Measurements from ENCODE around the gene OPALIN. TPM values are rescaled to one million over a fixed set of nuclear protein-coding genes. Genes with fewer than 3 reads are reported as not detected.

Gene OPALIN
- total RNA-seq, 1 experiment from 2014 or later = not detected

GRCh38 chr10:96346295-96346694 is 12.5 kb downstream of the OPALIN start:
- Histone ChIP-seq H3K27me3 (ENCODE audit: control insufficient read depth, insufficient read depth, low read length) (peaks cover 2% of the 10 kb centered on the region; the same call in 1 of the 2 replicates), H3K4me1 (ENCODE audit: control insufficient read depth, insufficient read depth, low read length) (no peaks in the 10 kb centered on the region), H3K27ac (ENCODE audit: low read length) (no peak overlapping the region), H3K9me3 (ENCODE audit: control insufficient read depth, insufficient read depth, low read depth, low read length) (peaks cover 13% of the 10 kb centered on the region; the same call in 1 of the 2 replicates), H3K4me3 (ENCODE audit: low read depth in 2 of 2, low read length in 2 of 2) (no peak overlapping the region), H3K36me3 (ENCODE audit: control insufficient read depth, insufficient read depth, low read length) (no peaks in the 10 kb centered on the region)
- intact Hi-C loops (cut with micrococcal nuclease; ENCODE audit: unreplicated experiment) = no loop called here
- in situ Hi-C loops (cut with HindIII; ENCODE audit: low pct_unique_long_range_greater_than_20kb, low sequenced_read_pairs) = no loop called here
- no peak for DNase-seq (ENCODE audit: low read depth, low spot score)
- POLR2A ChIA-PET = no interaction called here
- CTCF ChIA-PET = interaction anchor here (0.6 kb wide), 2 partner anchors 154 to 440 kb away, joined by 3 read pairs; no protein-coding TSS in a partner anchor
- TF ChIP-seq POLR2AphosphoS5 (IDR thresholded peaks at IDR 0.05; ENCODE audit: low read depth, low read length) = no peak
- TF ChIP-seq TCF7L2 (IDR thresholded peaks at IDR 0.05; ENCODE audit: low read depth, low read length) = no peak
- TF ChIP-seq, protein P1, sequence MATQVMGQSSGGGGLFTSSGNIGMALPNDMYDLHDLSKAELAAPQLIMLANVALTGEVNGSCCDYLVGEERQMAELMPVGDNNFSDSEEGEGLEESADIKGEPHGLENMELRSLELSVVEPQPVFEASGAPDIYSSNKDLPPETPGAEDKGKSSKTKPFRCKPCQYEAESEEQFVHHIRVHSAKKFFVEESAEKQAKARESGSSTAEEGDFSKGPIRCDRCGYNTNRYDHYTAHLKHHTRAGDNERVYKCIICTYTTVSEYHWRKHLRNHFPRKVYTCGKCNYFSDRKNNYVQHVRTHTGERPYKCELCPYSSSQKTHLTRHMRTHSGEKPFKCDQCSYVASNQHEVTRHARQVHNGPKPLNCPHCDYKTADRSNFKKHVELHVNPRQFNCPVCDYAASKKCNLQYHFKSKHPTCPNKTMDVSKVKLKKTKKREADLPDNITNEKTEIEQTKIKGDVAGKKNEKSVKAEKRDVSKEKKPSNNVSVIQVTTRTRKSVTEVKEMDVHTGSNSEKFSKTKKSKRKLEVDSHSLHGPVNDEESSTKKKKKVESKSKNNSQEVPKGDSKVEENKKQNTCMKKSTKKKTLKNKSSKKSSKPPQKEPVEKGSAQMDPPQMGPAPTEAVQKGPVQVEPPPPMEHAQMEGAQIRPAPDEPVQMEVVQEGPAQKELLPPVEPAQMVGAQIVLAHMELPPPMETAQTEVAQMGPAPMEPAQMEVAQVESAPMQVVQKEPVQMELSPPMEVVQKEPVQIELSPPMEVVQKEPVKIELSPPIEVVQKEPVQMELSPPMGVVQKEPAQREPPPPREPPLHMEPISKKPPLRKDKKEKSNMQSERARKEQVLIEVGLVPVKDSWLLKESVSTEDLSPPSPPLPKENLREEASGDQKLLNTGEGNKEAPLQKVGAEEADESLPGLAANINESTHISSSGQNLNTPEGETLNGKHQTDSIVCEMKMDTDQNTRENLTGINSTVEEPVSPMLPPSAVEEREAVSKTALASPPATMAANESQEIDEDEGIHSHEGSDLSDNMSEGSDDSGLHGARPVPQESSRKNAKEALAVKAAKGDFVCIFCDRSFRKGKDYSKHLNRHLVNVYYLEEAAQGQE (IDR thresholded peaks at IDR 0.05; ENCODE audit: insufficient read depth in 1 of 2, low read depth in 2 of 2, low read length in 1 of 2) = no peak
- no peak for TF ChIP-seq CTCF (IDR thresholded peaks at IDR 0.05)
- no peak for TF ChIP-seq SIN3A (IDR thresholded peaks at IDR 0.05; ENCODE audit: borderline replicate concordance, insufficient read depth, low read depth, low read length)
- no peak for ATAC-seq
- BruUV-seq (replicated peaks) = no TSS peak

DNA sequence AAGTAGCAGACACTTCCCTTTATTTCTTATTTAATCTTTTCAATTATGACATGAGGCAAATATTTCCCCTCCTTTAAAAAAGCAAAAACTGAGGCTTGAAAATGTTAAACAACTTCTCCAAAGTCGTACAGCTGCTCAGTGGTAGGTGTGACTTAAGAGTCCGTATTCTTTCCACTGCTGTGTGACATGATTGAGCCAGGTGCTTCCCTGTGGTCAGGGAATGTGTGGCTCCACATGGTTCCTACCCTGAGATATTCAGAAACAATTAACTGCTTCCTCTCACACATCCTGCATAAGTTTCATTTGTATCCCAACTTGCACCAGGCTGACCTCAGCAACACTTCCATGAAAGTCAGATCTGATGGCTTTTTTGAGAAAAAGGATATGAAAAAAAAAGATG is 13.6 kb downstream of the OPALIN start:
- no peak overlapping the region for H3K4me3 ChIP-seq (ENCODE audit: low read depth in 2 of 2, low read length in 2 of 2)
- in situ Hi-C loops (cut with HindIII; ENCODE audit: low pct_unique_long_range_greater_than_20kb, low sequenced_read_pairs) (no loop called here), intact Hi-C loops (cut with micrococcal nuclease; ENCODE audit: unreplicated experiment) (no loop called here)
- peaks cover 3% of the 10 kb centered on the region; the same call in 1 of the 2 replicates for H3K27me3 ChIP-seq (ENCODE audit: control insufficient read depth, insufficient read depth, low read length)
- POLR2A ChIA-PET = no interaction called here
- DNase-seq (ENCODE audit: low read depth, low spot score) (no peak), ATAC-seq (no peak)
- CTCF ChIA-PET = no interaction called here
- no peaks in the 10 kb centered on the region for H3K36me3 ChIP-seq (ENCODE audit: control insufficient read depth, insufficient read depth, low read length)
- TF ChIP-seq TCF7L2 (IDR thresholded peaks at IDR 0.05; ENCODE audit: low read depth, low read length) (no peak), POLR2AphosphoS5 (IDR thresholded peaks at IDR 0.05; ENCODE audit: low read depth, low read length) (no peak), CTCF (IDR thresholded peaks at IDR 0.05) (no peak), SIN3A (IDR thresholded peaks at IDR 0.05; ENCODE audit: borderline replicate concordance, insufficient read depth, low read depth, low read length) (no peak)
- TF ChIP-seq, protein P1 (IDR thresholded peaks at IDR 0.05; ENCODE audit: insufficient read depth in 1 of 2, low read depth in 2 of 2, low read length in 1 of 2) = no peak
- no peak overlapping the region for H3K27ac ChIP-seq (ENCODE audit: low read length)
- BruUV-seq (replicated peaks) = no TSS peak
- H3K9me3 ChIP-seq (ENCODE audit: control insufficient read depth, insufficient read depth, low read depth, low read length) = peaks cover 13% of the 10 kb centered on the region; the same call in 1 of the 2 replicates
- no peaks in the 10 kb centered on the region for H3K4me1 ChIP-seq (ENCODE audit: control insufficient read depth, insufficient read depth, low read length)

Data from Panc1 (cell line).